ENCODE data around the gene DNAH3. TPM values are rescaled to one million over a fixed set of nuclear protein-coding genes. Genes with fewer than 3 reads are reported as not detected.

Gene DNAH3
- total and polyA plus RNA-seq, 2 of the 8 experiments (the other 6 are each of a cell fraction or from before 2014, with no cell fraction given) = 0.57 to 0.71 TPM

DNA sequence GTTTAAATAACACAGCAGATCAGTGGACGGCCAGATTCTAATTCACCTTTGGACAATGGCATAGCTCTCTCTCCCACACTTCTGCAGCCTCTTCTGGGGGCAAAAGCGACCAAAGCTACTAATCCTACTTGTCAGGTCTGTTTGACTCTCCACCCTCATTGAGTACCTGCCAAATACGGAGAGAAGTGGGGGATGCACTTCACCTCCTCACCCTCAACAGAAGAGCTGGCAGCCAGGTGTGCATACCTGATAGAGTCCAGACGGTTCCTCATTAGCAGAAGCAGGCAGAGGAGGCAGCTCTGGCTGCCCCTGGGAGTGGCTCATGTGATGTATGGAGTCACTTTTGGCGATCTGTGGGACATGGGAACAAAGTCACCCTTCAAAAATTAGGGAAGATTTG, 4.9 kb downstream of the DNAH3 start (continued):
- TF ChIP-seq SAP30 (IDR thresholded peaks at IDR 0.05; ENCODE audit: insufficient read depth, insufficient replicate concordance, low read length) = no peak

Data from H1 (cell line).